Adrenal gland (tissue), 5 donors: ENCODE results near the gene NFATC1.

Experiments used
- POLR2A ChIP-seq, 2 donors: fragments of 450-650 bp; IDR thresholded peaks; one replicate each; pipeline ENCODE4 v1.6.1; 2017; ENCODE audit warnings: antibody characterized with exemption in 2 of 2, mild to moderate bottlenecking in 2 of 2, moderate library complexity in 1 of 2
- TF ChIP-seq, protein P1 (sequence below), 6 experiments: fragments of 450-650 bp in 4 of 6; fragments of 200-600 bp in 2 of 6; sonication (generic) in 1 of 6; IDR thresholded peaks; 1 replicate in 5 of 6; 2 replicates in 1 of 6; pipeline versions ENCODE4 v1.5.1 to v1.8.0; 2016 to 2021; ENCODE audit warnings: antibody characterized with exemption in 6 of 6, mild to moderate bottlenecking in 2 of 6, moderate library complexity in 1 of 6
- donor health status: DM: no; HTN: no; CAD: no.

DNA sequence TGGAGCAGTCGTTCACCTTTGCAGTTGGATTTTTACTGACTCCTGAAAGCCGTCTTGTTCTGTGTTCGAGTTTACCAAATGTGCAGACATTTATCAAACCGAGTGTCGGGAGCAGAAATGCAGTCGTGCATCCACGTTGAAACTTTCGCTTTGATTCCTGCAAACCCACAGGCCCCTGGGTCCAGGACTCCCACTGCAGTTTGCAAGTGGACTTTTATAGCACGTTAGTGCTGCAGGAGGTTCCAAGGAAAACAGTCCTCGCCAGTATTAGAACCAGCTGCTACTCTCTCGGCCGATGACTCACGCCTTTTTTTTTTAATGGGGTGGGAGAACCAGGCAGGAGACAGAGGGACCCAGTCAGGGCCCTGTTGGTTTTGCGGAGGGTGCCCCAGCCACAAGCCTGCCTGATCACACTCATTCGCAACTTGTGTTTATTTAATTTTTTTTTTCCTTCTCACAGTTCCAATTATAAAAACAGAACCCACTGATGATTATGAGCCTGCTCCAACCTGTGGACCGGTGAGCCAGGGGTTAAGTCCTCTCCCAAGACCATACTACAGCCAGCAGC is 90.1 kb downstream of the NFATC1 start:
- TF ChIP-seq, protein P1, sequence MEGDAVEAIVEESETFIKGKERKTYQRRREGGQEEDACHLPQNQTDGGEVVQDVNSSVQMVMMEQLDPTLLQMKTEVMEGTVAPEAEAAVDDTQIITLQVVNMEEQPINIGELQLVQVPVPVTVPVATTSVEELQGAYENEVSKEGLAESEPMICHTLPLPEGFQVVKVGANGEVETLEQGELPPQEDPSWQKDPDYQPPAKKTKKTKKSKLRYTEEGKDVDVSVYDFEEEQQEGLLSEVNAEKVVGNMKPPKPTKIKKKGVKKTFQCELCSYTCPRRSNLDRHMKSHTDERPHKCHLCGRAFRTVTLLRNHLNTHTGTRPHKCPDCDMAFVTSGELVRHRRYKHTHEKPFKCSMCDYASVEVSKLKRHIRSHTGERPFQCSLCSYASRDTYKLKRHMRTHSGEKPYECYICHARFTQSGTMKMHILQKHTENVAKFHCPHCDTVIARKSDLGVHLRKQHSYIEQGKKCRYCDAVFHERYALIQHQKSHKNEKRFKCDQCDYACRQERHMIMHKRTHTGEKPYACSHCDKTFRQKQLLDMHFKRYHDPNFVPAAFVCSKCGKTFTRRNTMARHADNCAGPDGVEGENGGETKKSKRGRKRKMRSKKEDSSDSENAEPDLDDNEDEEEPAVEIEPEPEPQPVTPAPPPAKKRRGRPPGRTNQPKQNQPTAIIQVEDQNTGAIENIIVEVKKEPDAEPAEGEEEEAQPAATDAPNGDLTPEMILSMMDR (IDR thresholded peaks at IDR 0.05) = no peak
- TF ChIP-seq POLR2A (IDR thresholded peaks at IDR 0.05) = no peak
